Keratinocyte (primary cell): ENCODE measurements around the gene ASL. TPM values are rescaled to one million over a fixed set of nuclear protein-coding genes. Genes with fewer than 3 reads are reported as not detected.

Experiments used
- DNase-seq: peaks from one replicate; pipeline ENCODE4 v3.0.0-alpha.2; 2011; ENCODE audit warnings: low read depth, missing footprints, low spot score
- FAIRE-seq: peaks from 2 replicates; lab custom pipeline; 2011; peaks lifted over from hg19 to GRCh38; lab: Jason Lieb, UNC
- H2AFZ ChIP-seq: 2 replicates; pipeline ENCODE4 v1.6.0; 2012; ENCODE audit warnings: low read length, control low read depth, inconsistent platforms; ENCODE audit not compliant: control insufficient read depth
- H3K27ac ChIP-seq: 2 replicates; pipeline ENCODE4 v1.5.1; 2011; ENCODE audit warnings: low read length; ENCODE audit not compliant: control insufficient read depth, insufficient read depth
- H3K27me3 ChIP-seq: 3 replicates; pipeline ENCODE4 v1.6.0; 2011; ENCODE audit warnings: low read length; ENCODE audit not compliant: control insufficient read depth, insufficient read depth; ENCODE audit errors: extremely low read depth
- H3K36me3 ChIP-seq, 2 experiments: 2 replicates in 1 of 2; 3 replicates in 1 of 2; pipeline ENCODE4 v1.5.1; 2011; ENCODE audit warnings: low read length in 2 of 2, mild to moderate bottlenecking in 1 of 2; ENCODE audit not compliant: control insufficient read depth in 2 of 2, insufficient read depth in 2 of 2; ENCODE audit errors: extremely low read depth in 1 of 2
- H3K4me1 ChIP-seq: 3 replicates; pipeline ENCODE4 v1.5.1; 2011; ENCODE audit warnings: low read length; ENCODE audit not compliant: control insufficient read depth, insufficient read depth; ENCODE audit errors: extremely low read depth
- H3K4me2 ChIP-seq: 3 replicates; pipeline ENCODE4 v1.6.0; 2011; ENCODE audit warnings: low read depth, low read length; ENCODE audit not compliant: control insufficient read depth, insufficient read depth; ENCODE audit errors: extremely low read depth
- H3K4me3 ChIP-seq, 3 experiments: fragments of 200-600 bp in 1 of 3; sonication (generic) in 1 of 3; 2 replicates in 2 of 3; 3 replicates in 1 of 3; pipeline ENCODE4 v1.5.1; 2011 to 2016; ENCODE audit warnings: low read length in 3 of 3, mild to moderate bottlenecking in 3 of 3, control low read depth in 2 of 3, inconsistent platforms in 1 of 3, low read depth in 1 of 3, mixed read lengths in 1 of 3, mixed run types in 1 of 3, moderate library complexity in 1 of 3; ENCODE audit not compliant: control insufficient read depth in 2 of 3, insufficient read depth in 2 of 3; ENCODE audit errors: extremely low read depth in 1 of 3
- H3K79me2 ChIP-seq: 2 replicates; pipeline ENCODE4 v1.6.0; 2012; ENCODE audit warnings: low read length; ENCODE audit not compliant: control insufficient read depth, insufficient read depth
- H3K9ac ChIP-seq: 3 replicates; pipeline ENCODE4 v1.6.0; 2011; ENCODE audit warnings: low read length; ENCODE audit not compliant: control insufficient read depth, insufficient read depth; ENCODE audit errors: extremely low read depth
- H3K9me1 ChIP-seq: 3 replicates; pipeline ENCODE4 v1.6.0; 2011; ENCODE audit warnings: low read length; ENCODE audit not compliant: control insufficient read depth, insufficient read depth; ENCODE audit errors: extremely low read depth
- H3K9me3 ChIP-seq: 2 replicates; pipeline ENCODE4 v1.5.1; 2012; ENCODE audit warnings: low read depth, low read length; ENCODE audit not compliant: control insufficient read depth
- H4K20me1 ChIP-seq: 3 replicates; pipeline ENCODE4 v1.6.0; 2011; ENCODE audit warnings: low read length; ENCODE audit not compliant: control insufficient read depth, insufficient read depth; ENCODE audit errors: extremely low read depth
- EZH2 ChIP-seq: IDR thresholded peaks from one replicate; pipeline ENCODE4 v1.6.1; 2012; ENCODE audit warnings: inconsistent platforms, mild to moderate bottlenecking, low read length, moderate library complexity
- dilution Hi-C: fragments of 300-500 bp; cut with MboI; formaldehyde crosslinking; loops from one replicate; pipeline ENCODE4 v1.7.0; 2020; ENCODE audit warnings: low sequenced_read_pairs; ENCODE audit not compliant: extremely low pct_ligation_motif_present
- polyA plus RNA-seq, 5 experiments: library from polyadenylated mRNA; depleted of rRNA in 3 of 5; stranded (reverse) in 3 of 5; stranded (forward) in 1 of 5; unstranded in 1 of 5; fragments of >200 nt; gene quantifications; 1 replicate in 1 of 5; 2 replicates in 3 of 5; 3 replicates in 1 of 5; pipeline versions ENCODE4 v1.2.1 to v1.2.3, GENCODE V29; 2011 to 2012; ENCODE audit warnings: missing spikeins in 2 of 5, low read depth in 1 of 5, low replicate concordance in 1 of 5
- TF ChIP-seq, protein P1 (sequence below), 3 experiments: IDR thresholded peaks in 1 of 3; conservative IDR thresholded peaks in 1 of 3; optimal IDR thresholded peaks in 1 of 3; 2 replicates in 2 of 3; 3 replicates in 1 of 3; pipeline versions ENCODE3 to v1.5.1; 2011; ENCODE audit warnings: low read length in 3 of 3, mild to moderate bottlenecking in 3 of 3, moderate library complexity in 2 of 3, control low read depth in 1 of 3, inconsistent platforms in 1 of 3; ENCODE audit not compliant: insufficient read depth in 2 of 3; ENCODE audit errors: extremely low read depth in 1 of 3

Gene ASL
- polyA plus RNA-seq, 1 donor (not counting 4 experiments of a cell fraction or from before 2014, with no cell fraction given) = 24.4 TPM

DNA sequence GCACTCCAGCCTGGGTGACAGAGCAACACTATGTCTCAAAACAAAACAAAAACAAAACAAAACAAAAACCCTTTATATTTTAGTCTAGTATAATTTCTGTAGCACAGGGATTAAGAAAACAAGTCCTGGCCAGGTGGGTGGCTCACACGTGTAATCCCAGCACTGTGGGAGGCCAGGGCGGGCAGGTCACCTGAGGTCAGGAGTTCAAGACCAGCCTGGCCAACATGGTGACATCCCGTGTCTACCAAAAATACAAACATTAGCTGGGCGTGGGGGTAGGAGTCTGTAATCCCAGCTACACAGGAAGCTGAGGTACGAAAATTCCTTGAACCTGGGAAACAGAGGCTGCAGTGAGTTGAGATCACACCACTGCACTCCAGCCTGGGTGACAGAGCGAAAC is 23.2 kb upstream of the ASL start:
- dilution Hi-C loops = no loop called here
- DNase-seq (no peak), FAIRE-seq (no peak)
- Histone ChIP-seq H3K36me3 (no peaks in the 10 kb centered on the region), H3K9ac (no peak overlapping the region), H2AFZ (no peak overlapping the region), H3K27ac (no peak overlapping the region), H3K79me2 (no peaks in the 10 kb centered on the region), H3K4me2 (no peak overlapping the region), H3K4me1 (peaks cover 17% of the 10 kb centered on the region), H4K20me1 (no peaks in the 10 kb centered on the region), H3K9me3 (no peaks in the 10 kb centered on the region), H3K9me1 (no peaks in the 10 kb centered on the region), H3K27me3 (no peaks in the 10 kb centered on the region), H3K4me3 (no peak overlapping the region)
- no peak for TF ChIP-seq EZH2
- TF ChIP-seq, protein P1, sequence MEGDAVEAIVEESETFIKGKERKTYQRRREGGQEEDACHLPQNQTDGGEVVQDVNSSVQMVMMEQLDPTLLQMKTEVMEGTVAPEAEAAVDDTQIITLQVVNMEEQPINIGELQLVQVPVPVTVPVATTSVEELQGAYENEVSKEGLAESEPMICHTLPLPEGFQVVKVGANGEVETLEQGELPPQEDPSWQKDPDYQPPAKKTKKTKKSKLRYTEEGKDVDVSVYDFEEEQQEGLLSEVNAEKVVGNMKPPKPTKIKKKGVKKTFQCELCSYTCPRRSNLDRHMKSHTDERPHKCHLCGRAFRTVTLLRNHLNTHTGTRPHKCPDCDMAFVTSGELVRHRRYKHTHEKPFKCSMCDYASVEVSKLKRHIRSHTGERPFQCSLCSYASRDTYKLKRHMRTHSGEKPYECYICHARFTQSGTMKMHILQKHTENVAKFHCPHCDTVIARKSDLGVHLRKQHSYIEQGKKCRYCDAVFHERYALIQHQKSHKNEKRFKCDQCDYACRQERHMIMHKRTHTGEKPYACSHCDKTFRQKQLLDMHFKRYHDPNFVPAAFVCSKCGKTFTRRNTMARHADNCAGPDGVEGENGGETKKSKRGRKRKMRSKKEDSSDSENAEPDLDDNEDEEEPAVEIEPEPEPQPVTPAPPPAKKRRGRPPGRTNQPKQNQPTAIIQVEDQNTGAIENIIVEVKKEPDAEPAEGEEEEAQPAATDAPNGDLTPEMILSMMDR (optimal IDR thresholded peaks at IDR 0.05 in 1 of 3, IDR thresholded peaks at IDR 0.05 in 1 of 3, conservative IDR thresholded peaks at IDR 0.05 in 1 of 3; ENCODE audit: extremely low read depth in 1 of 3, insufficient read depth in 2 of 3, low read length in 3 of 3) = no peak

DNA sequence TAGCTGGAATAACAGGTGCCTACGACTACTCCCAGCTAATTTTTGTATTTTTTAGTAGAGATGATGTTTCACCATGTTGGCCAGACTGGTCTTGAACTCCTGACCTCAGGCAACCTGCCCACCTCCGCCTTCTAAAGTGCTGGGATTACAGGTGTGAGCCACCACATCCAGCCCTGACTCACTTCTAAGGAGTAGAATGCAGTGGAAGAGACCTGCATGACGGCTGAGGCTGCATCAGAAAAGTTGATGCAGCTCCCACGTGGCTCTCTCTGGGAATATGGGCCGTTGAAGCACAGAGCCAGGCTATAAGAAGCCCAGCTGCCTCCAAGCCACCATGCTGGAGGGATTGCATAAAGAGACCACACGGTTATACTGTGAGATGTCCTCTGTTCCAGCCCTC is 21.6 kb upstream of the ASL start:
- no peaks in the 10 kb centered on the region for H3K79me2 ChIP-seq
- H3K27ac ChIP-seq = no peak overlapping the region
- no peaks in the 10 kb centered on the region for H3K36me3 ChIP-seq
- no peak overlapping the region for H2AFZ ChIP-seq
- H3K27me3 ChIP-seq = no peaks in the 10 kb centered on the region
- no peak overlapping the region for H3K4me2 ChIP-seq
- H3K4me3 ChIP-seq = no peak overlapping the region
- no peak for FAIRE-seq
- H3K9me3 ChIP-seq = no peaks in the 10 kb centered on the region
- TF ChIP-seq, protein P1 (optimal IDR thresholded peaks at IDR 0.05 in 1 of 3, IDR thresholded peaks at IDR 0.05 in 1 of 3, conservative IDR thresholded peaks at IDR 0.05 in 1 of 3; ENCODE audit: extremely low read depth in 1 of 3, insufficient read depth in 2 of 3, low read length in 3 of 3) = no peak
- TF ChIP-seq EZH2 = no peak
- no peaks in the 10 kb centered on the region for H3K9me1 ChIP-seq
- dilution Hi-C loops = no loop called here
- no peaks in the 10 kb centered on the region for H4K20me1 ChIP-seq
- peaks cover 14% of the 10 kb centered on the region for H3K4me1 ChIP-seq
- no peak overlapping the region for H3K9ac ChIP-seq
- no peak for DNase-seq
